ENCODE measurements around the gene CYB5A.

The CYB5A gene

DNA sequence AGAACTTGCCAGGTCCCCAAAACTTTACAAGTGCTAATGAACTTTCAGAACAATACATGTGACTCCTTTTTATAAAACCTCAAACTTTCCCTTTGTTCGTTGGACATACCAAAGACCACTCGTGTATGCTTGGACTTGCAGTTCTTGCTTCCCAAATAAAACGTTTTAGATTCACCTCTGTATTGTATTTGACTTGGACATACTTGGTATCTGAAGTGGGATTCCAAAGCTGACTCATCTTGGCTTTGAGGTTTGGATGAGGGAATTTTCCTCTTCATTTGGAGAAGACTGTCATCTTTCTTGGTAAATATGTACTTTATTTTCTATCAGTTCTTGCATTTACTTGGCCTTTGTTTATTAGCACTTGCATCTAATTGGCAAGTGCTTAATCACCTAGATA, 8.0 kb upstream of the CYB5A start:
- H3K4me3 ChIP-seq (ENCODE audit: low read depth, low read length) = no peak overlapping the region
- no peaks in the 10 kb centered on the region for H3K9me3 ChIP-seq (ENCODE audit: control insufficient read depth, insufficient read depth, low read depth, low read length)
- no peak overlapping the region for H3K27ac ChIP-seq (ENCODE audit: extremely low read depth, low read depth, low read length)
- no peak for TF ChIP-seq SP2 (tag by site-specific recombination; IDR thresholded peaks at IDR 0.05)
- TF ChIP-seq ZFP37 (tag by site-specific recombination; IDR thresholded peaks at IDR 0.05) = no peak
- no peak for TF ChIP-seq OVOL3 (tag by site-specific recombination; IDR thresholded peaks at IDR 0.05)
- no peak for TF ChIP-seq ZNF768 (tag by site-specific recombination; IDR thresholded peaks at IDR 0.05)
- TF ChIP-seq ZIC2 (tag by site-specific recombination; IDR thresholded peaks at IDR 0.05) = no peak
- CTCF ChIA-PET = interaction anchor here (0.9 to 1.5 kb wide), 4 partner anchors 11 to 96 kb away, joined by 3 read pairs; no protein-coding TSS in a partner anchor
- POLR2A ChIA-PET = interaction anchor here (1.1 kb wide), 1 partner anchor 8 kb away, joined by 4 read pairs; the partner anchor contains the start of gene CYB5A
- no peaks in the 10 kb centered on the region for H3K36me3 ChIP-seq (ENCODE audit: control insufficient read depth in 2 of 2, insufficient read depth in 1 of 2, low read length in 2 of 2)
- H3K4me1 ChIP-seq (ENCODE audit: control insufficient read depth, insufficient read depth, low read length) = no peaks in the 10 kb centered on the region

DNA sequence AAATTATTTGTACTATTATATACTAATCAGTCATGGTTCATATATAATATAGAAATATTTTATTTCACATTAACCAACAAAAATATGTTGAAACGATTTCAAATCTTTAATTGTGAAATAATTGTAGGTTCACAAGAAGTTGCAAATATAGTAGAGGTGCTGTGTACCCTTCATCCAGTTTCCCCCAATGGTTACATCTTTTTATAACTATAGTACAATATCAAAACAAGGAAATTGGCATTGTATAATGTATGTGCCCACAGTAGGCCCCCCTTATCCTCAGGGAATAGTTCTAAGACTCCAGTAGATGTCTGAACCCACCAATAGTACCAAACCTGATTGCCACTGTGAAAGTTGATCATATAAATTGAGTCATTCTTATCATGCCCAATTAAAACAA, 7.4 kb upstream of the CYB5A start:
- TF ChIP-seq REPIN1 (tag by site-specific recombination; IDR thresholded peaks at IDR 0.05; ENCODE audit: low read depth) = no peak
- peak; percentile 96 for TF ChIP-seq ZNF529 (tag by site-specific recombination; IDR thresholded peaks at IDR 0.05; ENCODE audit: insufficient replicate concordance)
- Histone ChIP-seq H3K9me3 (ENCODE audit: control insufficient read depth, insufficient read depth, low read depth, low read length) (no peaks in the 10 kb centered on the region), H3K4me1 (ENCODE audit: control insufficient read depth, insufficient read depth, low read length) (no peaks in the 10 kb centered on the region), H3K36me3 (ENCODE audit: control insufficient read depth in 2 of 2, insufficient read depth in 1 of 2, low read length in 2 of 2) (no peaks in the 10 kb centered on the region), H3K27ac (ENCODE audit: extremely low read depth, low read depth, low read length) (no peak overlapping the region), H3K4me3 (ENCODE audit: low read depth, low read length) (no peak overlapping the region)
- CTCF ChIA-PET = no interaction called here
- POLR2A ChIA-PET = no interaction called here

DNA sequence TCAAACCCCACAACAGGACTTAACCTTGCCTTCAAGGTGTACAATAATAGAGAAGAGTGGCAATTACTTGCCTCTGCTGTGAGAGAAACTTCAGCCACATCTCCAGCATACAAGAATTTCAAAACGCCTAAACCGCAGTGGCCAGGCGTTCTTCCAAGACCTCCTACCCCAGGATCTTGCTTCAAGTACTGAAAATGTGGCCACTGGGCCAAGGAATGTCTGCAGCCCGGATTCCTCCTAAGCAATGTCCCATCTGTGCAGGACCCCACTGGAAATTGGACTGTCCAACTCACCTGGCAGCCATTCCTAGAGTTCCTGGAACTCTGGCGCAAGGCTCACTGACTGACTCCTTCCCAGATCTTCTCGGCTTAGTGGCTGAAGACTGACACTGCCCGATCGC, 2.8 kb upstream of the CYB5A start:
- CTCF ChIA-PET = interaction anchor here (0.6 to 0.7 kb wide), 3 partner anchors 61 to 125 kb away, joined by 3 read pairs; no protein-coding TSS in a partner anchor
- no peak overlapping the region for H3K4me3 ChIP-seq (ENCODE audit: low read depth, low read length)
- no peak overlapping the region for H3K27ac ChIP-seq (ENCODE audit: extremely low read depth, low read depth, low read length)
- POLR2A ChIA-PET = no interaction called here
- no peaks in the 10 kb centered on the region for H3K36me3 ChIP-seq (ENCODE audit: control insufficient read depth in 2 of 2, insufficient read depth in 1 of 2, low read length in 2 of 2)
- no peaks in the 10 kb centered on the region for H3K9me3 ChIP-seq (ENCODE audit: control insufficient read depth, insufficient read depth, low read depth, low read length)
- TF ChIP-seq, protein P1, sequence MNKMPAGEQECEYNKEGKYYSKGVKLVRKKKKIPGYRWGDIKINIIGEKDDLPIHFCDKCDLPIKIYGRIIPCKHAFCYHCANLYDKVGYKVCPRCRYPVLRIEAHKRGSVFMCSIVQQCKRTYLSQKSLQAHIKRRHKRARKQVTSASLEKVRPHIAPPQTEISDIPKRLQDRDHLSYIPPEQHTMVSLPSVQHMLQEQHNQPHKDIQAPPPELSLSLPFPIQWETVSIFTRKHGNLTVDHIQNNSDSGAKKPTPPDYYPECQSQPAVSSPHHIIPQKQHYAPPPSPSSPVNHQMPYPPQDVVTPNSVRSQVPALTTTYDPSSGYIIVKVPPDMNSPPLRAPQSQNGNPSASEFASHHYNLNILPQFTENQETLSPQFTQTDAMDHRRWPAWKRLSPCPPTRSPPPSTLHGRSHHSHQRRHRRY (tag by site-specific recombination; IDR thresholded peaks at IDR 0.05) = no peak
- no peak for TF ChIP-seq ZNF560 (tag by site-specific recombination; IDR thresholded peaks at IDR 0.05; ENCODE audit: borderline replicate concordance)
- no peak for TF ChIP-seq ZNF423 (tag by site-specific recombination; IDR thresholded peaks at IDR 0.05)
- TF ChIP-seq, protein P2, sequence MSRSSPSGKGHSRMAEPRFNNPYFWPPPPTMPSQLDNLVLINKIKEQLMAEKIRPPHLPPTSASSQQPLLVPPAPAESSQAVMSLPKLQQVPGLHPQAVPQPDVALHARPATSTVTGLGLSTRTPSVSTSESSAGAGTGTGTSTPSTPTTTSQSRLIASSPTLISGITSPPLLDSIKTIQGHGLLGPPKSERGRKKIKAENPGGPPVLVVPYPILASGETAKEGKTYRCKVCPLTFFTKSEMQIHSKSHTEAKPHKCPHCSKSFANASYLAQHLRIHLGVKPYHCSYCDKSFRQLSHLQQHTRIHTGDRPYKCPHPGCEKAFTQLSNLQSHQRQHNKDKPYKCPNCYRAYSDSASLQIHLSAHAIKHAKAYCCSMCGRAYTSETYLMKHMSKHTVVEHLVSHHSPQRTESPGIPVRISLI (tag by site-specific recombination; IDR thresholded peaks at IDR 0.05) = no peak
- TF ChIP-seq, protein P3, sequence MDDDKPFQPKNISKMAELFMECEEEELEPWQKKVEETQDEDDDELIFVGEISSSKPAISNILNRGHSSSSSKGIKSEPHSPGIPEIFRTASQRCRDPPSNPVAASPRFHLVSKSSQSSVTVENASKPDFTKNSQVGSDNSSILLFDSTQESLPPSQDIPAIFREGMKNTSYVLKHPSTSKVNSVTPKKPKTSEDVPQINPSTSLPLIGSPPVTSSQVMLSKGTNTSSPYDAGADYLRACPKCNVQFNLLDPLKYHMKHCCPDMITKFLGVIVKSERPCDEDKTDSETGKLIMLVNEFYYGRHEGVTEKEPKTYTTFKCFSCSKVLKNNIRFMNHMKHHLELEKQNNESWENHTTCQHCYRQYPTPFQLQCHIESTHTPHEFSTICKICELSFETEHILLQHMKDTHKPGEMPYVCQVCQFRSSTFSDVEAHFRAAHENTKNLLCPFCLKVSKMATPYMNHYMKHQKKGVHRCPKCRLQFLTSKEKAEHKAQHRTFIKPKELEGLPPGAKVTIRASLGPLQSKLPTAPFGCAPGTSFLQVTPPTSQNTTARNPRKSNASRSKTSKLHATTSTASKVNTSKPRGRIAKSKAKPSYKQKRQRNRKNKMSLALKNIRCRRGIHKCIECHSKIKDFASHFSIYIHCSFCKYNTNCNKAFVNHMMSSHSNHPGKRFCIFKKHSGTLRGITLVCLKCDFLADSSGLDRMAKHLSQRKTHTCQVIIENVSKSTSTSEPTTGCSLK (tag by site-specific recombination; IDR thresholded peaks at IDR 0.05) = no peak
- TF ChIP-seq ZNF114 (tag by site-specific recombination; IDR thresholded peaks at IDR 0.05) = no peak
- no peak for TF ChIP-seq ZNF747 (tag by site-specific recombination; IDR thresholded peaks at IDR 0.05)
- no peak for TF ChIP-seq ZNF324 (tag by site-specific recombination; IDR thresholded peaks at IDR 0.05)
- no peak for TF ChIP-seq ZNF24 (tag by site-specific recombination; IDR thresholded peaks at IDR 0.05)
- no peak for TF ChIP-seq ZNF549 (tag by site-specific recombination; IDR thresholded peaks at IDR 0.05)
- TF ChIP-seq ZNF785 (tag by site-specific recombination; IDR thresholded peaks at IDR 0.05) = no peak
- no peak for TF ChIP-seq ZNF335 (tag by site-specific recombination; conservative IDR thresholded peaks at IDR 0.05)
- TF ChIP-seq OVOL3 (tag by site-specific recombination; IDR thresholded peaks at IDR 0.05) = no peak
- peaks cover 5% of the 10 kb centered on the region; the same call in 1 of the 2 replicates for H3K4me1 ChIP-seq (ENCODE audit: control insufficient read depth, insufficient read depth, low read length)

Measured in HEK293 (cell line).